Stromal cell of bone marrow (primary cell): ENCODE measurements around the gene WDR62.
A peak's percentile ranks its signal among the peaks of the same experiment; 100 is the strongest.

ENCODE experiments used
- DNase-seq: peaks from one replicate; pipeline ENCODE4 v3.0.0-alpha.2; 2012; ENCODE audit warnings: low read depth

Gene WDR62

GRCh38 chr19:36081894-36082293 lies 27.2 kb downstream of the WDR62 start:
- DNase-seq, result no peak

DNA sequence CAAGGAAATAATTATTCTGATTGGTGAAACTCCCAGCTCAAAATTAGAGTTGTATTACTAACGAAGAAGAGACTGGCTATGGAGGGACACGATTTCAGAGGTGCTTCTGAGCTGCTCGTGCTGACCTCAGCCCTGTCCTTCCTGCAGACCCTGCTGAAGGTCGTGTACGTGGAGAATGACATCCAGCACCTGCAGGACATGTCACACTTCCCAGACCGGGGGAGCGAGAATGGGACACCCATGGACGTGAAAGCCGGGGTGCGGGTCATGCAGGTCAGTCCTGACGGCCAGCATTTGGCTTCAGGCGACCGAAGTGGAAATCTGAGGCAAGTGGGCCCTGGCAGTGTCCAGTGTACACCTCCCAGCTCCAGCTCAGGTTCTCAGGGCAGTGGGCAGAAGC lies 28.2 kb downstream of the WDR62 start:
- DNase-seq, result no peak

GRCh38 chr19:36084231-36085009 lies 29.7 kb downstream of the WDR62 start:
- no peak for DNase-seq

GRCh38 chr19:36086326-36086725 lies 31.6 kb downstream of the WDR62 start:
- no peak for DNase-seq

DNA sequence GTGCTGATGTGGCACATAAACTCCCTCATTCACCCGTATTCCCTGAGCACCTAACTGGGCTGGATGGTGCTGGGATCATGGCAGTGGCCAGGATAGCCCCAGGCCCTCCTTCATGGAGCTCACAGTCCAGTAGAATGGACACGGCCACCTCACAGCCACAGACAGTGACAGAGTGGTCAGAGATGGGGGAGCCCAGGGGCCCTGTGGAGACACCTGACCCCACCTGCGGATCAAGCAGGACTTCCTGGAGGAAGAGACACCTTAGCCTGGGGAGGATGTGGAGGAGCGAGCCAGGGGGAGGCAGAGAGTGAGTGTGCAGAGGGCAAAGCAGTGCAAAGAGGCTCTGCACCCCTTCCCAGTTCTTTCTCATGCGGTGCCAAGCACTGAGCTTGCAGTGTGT lies 35.1 kb downstream of the WDR62 start:
- no peak for DNase-seq

DNA sequence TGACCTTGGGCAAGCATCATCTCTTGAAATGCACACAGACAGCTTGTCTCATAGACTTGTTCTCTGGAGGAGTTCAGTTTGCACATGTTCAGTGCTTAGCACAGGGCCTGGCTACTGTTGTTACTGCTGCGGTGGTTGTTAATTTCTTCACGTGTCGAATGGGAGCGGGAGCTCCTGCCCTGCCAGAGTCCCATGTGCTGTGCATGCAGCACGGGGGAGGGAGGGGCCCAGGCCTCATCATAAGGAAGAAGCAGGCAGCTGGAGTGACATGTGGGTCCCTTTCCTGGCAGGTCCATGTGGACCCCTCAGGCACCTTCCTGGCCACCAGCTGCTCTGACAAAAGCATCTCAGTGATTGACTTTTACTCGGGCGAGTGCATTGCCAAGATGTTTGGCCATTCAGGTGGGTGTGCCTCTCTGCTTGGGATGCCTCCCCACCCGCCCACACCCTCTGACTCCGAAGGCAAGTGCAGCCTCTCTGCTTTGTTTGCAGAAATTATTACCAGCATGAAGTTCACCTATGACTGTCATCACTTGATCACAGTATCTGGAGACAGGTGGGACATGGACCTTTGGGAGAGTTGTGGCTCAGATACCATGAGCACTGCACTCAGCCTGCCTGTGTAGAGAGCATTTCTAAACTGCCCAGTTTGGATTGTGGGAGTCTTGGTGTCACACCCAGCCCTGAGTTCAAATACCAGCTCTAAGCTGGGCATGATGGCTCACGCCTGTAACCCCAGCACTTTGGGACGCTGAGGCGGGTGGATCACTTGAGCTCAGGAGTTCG lies 36.4 kb downstream of the WDR62 start:
- DNase-seq, result no peak

DNA sequence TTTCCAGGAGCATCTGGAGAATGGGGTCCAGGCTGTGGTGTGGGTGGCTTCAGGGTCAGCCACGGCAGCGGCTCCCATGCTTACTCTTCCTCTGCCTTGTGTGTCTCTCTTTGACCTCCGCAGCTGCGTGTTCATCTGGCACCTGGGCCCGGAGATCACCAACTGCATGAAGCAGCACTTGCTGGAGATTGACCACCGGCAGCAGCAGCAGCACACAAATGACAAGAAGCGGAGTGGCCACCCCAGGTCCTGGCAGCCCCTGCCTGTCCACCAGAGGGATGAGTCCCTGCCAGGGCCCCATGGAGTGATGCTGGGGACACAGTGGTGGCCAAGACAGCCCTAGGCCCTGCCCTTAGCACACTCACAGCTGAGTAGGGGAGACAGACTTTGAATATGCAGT lies 37.9 kb downstream of the WDR62 start:
- DNase-seq, result no peak

GRCh38 chr19:36093146-36093662 lies 38.5 kb downstream of the WDR62 start:
- peak; percentile 13 for DNase-seq

- DNase-seq, result no peak
Observed at GRCh38 chr19:36093687-36094086, 39.0 kb downstream of the WDR62 start.

DNA sequence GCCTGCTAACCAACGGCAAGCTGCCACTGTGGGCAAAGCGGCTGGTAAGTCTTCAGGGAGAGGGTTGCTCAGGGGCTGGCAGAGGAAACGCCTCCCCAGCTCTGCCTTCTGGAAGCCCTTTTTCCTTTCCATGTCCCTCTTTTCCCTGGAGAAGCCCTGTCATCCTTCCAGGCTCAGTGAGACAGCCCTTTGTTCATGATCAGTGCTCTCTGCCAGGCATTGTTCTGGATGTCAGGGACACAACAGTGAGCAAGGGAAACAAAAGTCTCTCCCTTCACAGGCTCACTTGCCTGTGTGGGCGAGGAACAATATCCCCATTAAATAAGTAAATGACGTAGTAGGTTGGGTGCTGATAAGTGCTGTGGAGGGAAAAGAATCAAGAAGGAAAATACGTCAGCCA lies 42.3 kb downstream of the WDR62 start:
- DNase-seq, result no peak

- DNase-seq, result no peak
Observed at GRCh38 chr19:36099166-36099785, 44.6 kb downstream of the WDR62 start.

- no peak for DNase-seq
Observed at GRCh38 chr19:36100476-36100875, 45.8 kb downstream of the WDR62 start.

DNA sequence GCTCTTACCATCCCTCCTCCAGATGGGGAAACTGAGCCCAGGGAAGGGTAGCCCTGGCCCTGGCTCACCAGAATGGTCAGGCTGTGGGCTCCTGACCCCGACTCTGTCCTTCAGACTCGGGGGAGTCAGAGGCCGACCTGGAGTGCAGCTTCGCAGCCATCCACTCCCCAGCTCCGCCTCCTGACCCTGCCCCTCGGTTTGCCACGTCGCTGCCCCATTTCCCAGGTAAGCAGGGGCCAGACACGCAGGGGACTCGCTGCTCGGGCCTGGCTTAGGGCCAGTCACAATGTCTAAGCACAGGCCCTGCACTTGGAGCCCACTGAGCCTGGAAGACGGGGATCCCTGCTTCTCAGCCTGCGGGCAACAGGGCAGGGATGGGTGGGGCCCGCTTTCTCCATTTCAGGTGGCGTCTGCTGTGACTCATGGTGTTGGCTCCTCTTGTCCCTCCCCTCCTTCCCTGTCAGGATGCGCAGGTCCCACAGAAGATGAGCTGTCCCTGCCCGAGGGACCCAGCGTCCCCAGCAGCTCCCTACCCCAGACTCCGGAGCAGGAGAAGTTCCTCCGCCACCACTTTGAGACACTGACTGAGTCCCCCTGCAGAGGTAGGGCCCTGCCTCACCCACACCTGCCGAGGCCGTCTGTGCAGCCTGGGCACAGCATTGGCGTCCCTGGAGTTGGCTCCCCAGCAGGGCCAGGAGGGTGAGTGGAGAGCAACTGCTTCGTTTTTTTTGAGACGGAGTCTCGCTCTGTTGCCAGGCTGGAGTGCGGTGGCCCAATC lies 47.0 kb downstream of the WDR62 start:
- DNase-seq, result no peak

- DNase-seq, result no peak
Observed at GRCh38 chr19:36103040-36103626, 48.4 kb downstream of the WDR62 start.

DNA sequence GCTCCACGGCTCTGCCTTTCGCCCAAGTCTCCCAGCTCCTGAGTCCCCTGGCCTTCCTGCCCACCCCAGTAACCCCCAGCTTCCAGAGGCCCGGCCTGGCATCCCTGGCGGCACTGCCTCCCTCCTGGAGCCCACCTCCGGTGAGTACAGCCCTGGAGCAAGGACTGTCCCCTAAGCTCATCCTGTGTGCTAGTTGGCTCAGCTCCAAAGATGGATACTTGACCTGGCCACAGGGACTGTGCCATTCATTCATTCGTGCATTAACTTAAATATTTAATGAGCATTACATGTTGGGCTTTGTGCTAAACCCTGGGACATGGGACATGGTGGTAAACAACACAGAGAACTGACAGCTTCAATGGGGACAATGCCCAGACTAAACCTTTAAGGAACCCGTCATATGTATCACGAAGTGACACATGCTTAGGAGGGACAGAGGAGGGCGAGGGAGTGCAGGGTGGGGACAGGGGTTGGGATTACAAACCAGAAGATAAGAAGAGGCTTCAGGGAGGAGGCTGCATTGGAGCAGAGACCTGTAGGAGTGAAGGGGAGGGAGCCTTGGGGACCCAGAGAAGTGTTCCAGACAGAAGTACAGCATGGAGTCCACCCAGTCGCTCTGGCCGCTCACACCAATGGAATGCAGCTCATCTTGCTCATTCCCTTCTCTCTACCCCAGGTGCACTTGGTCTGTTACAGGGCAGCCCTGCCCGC lies 49.3 kb downstream of the WDR62 start:
- DNase-seq, result no peak

DNA sequence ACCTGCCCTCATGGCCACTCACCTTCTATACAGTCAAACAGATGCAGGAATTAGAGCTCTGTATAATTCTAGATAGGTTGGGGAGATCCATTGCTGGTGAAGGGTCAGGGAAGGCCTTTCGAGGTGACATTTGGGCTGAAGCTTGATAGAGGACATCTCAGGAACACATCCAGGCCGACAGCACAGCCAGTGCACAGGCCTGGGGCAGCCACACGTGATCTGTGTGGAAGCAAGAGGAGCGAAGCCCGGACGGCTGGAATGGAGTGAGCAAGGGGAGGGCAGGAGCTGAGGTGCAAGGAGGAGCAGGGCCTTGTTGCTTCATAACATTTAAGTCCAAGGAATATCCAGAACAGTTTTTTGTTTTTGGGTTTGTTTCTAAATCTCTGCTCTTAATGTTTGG lies 51.7 kb downstream of the WDR62 start:
- no peak for DNase-seq

DNA sequence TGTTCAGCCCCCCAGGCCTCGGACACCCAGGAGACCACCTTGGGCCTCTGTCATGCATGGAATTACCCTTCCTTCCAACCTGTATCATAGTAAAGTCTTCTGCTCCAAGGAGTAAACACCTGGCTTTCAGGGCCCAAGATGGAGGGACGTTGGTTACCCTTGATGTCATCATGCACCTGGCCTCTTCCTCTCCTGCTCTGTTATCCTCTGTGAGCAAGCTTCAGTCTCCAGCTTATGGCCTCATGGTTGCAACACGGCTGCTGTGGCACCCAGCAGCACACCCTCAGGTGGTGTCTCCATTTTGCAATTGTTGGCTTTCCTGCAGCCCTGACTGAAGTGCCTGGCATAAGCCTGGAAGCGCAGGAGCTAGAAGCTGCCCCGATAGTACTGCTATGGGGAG lies 52.3 kb downstream of the WDR62 start:
- DNase-seq, result no peak

- no peak for DNase-seq
Observed at GRCh38 chr19:36108684-36109083, 54.0 kb downstream of the WDR62 start.

- DNase-seq, result no peak
Observed at GRCh38 chr19:36110487-36111199, 55.9 kb downstream of the WDR62 start, which contains the start of gene OVOL3. Gene OVOL3 (plus strand): TSS chr19:36111143. CDS start chr19:36111203, 60 bp downstream.

DNA sequence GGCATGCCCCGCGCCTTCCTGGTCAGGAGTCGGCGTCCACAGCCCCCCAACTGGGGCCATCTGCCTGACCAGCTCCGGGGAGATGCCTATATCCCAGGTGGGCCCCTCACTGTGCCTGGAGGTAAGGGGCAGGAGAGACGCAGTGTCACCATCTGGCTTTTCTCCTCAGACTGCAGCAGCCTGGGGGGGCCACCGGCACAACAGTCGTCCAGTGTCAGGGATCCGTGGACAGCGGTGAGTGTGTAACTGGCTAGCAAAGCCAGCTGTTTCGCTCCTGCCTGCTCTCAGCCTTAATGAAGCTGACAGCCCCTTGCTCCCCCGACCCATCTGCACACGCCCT lies 56.5 kb downstream of the WDR62 start:
- no peak for DNase-seq
